ENCODE data around the gene CAPG.

Gene CAPG

DNA sequence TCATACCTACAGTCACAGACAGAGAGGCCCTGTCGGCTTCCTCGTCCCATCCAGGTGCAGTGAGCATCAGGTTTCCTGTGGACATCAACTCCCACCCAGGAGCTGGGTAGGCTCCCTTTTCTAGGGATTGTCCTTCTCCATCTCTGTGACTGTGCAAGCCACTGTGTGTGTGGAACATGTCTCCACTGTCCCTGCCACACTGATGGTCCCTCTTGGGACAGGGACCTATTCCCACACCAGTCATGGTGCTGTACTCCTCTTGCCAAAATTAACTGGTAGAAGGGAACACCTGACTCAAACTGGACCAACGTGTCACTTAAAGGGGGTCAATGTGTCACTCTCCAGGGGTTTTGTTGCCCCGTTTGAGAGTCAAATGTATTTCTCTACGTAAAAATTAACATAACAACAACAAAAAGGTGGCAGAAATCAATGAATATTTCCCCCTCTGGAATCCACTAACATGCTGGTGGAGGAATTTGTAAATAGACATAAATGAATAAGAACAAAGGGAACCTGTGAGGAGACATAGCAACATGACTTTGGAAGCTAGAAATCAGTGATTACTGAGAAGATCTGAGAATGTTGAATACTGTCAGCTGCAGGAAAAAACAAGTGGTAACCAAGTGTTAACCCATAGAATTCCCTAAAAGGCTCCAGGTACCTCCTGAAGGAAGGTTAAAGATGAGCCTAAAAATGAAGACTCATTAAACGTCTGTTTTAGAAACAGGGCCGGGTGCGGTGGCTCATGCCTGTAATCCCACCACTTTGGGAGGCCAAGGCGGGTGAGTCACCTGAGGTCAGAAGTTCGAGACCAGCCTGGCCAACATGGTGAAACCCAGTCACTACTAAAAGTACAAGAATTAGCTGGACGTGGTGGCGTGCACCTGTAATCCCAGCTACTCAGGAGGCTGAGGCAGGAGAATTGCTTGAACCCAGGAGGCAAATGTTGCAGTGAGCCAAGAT, 48.7 kb upstream of the CAPG start:
- H3K36me3 ChIP-seq (ENCODE audit: control insufficient read depth in 2 of 2, insufficient read depth in 1 of 2, low read length in 2 of 2) = no peaks in the 10 kb centered on the region
- H3K27ac ChIP-seq (ENCODE audit: extremely low read depth, low read depth, low read length) = no peak overlapping the region
- H3K4me3 ChIP-seq (ENCODE audit: low read depth, low read length) = no peak overlapping the region
- CTCF ChIA-PET = interaction anchor here (0.6 to 0.7 kb wide), 2 partner anchors 11 to 51 kb away, joined by 3 read pairs; no protein-coding TSS in a partner anchor
- H3K4me1 ChIP-seq (ENCODE audit: control insufficient read depth, insufficient read depth, low read length) = no peaks in the 10 kb centered on the region
- no peaks in the 10 kb centered on the region for H3K9me3 ChIP-seq (ENCODE audit: control insufficient read depth, insufficient read depth, low read depth, low read length)
- TF ChIP-seq, protein P1, sequence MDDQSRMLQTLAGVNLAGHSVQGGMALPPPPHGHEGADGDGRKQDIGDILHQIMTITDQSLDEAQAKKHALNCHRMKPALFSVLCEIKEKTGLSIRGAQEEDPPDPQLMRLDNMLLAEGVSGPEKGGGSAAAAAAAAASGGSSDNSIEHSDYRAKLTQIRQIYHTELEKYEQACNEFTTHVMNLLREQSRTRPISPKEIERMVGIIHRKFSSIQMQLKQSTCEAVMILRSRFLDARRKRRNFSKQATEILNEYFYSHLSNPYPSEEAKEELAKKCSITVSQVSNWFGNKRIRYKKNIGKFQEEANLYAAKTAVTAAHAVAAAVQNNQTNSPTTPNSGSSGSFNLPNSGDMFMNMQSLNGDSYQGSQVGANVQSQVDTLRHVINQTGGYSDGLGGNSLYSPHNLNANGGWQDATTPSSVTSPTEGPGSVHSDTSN (CRISPR knock-in tag; IDR thresholded peaks at IDR 0.05) = no peak
- TF ChIP-seq ZNF600 (tag by site-specific recombination; IDR thresholded peaks at IDR 0.05) = no peak
- TF ChIP-seq KLF16 (tag by site-specific recombination; IDR thresholded peaks at IDR 0.05) = no peak
- TF ChIP-seq, protein P2, sequence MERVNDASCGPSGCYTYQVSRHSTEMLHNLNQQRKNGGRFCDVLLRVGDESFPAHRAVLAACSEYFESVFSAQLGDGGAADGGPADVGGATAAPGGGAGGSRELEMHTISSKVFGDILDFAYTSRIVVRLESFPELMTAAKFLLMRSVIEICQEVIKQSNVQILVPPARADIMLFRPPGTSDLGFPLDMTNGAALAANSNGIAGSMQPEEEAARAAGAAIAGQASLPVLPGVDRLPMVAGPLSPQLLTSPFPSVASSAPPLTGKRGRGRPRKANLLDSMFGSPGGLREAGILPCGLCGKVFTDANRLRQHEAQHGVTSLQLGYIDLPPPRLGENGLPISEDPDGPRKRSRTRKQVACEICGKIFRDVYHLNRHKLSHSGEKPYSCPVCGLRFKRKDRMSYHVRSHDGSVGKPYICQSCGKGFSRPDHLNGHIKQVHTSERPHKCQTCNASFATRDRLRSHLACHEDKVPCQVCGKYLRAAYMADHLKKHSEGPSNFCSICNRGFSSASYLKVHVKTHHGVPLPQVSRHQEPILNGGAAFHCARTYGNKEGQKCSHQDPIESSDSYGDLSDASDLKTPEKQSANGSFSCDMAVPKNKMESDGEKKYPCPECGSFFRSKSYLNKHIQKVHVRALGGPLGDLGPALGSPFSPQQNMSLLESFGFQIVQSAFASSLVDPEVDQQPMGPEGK (tag by site-specific recombination; IDR thresholded peaks at IDR 0.05) = no peak
- TF ChIP-seq ZBTB48 (tag by site-specific recombination; IDR thresholded peaks at IDR 0.05) = no peak
- no peak for TF ChIP-seq FEZF1 (tag by site-specific recombination; IDR thresholded peaks at IDR 0.05)
- TF ChIP-seq ZNF596 (tag by site-specific recombination; IDR thresholded peaks at IDR 0.05) = no peak
- TF ChIP-seq ZNF19 (tag by site-specific recombination; IDR thresholded peaks at IDR 0.05; ENCODE audit: low read depth) = no peak
- TF ChIP-seq, protein P3, sequence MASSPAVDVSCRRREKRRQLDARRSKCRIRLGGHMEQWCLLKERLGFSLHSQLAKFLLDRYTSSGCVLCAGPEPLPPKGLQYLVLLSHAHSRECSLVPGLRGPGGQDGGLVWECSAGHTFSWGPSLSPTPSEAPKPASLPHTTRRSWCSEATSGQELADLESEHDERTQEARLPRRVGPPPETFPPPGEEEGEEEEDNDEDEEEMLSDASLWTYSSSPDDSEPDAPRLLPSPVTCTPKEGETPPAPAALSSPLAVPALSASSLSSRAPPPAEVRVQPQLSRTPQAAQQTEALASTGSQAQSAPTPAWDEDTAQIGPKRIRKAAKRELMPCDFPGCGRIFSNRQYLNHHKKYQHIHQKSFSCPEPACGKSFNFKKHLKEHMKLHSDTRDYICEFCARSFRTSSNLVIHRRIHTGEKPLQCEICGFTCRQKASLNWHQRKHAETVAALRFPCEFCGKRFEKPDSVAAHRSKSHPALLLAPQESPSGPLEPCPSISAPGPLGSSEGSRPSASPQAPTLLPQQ (tag by site-specific recombination; IDR thresholded peaks at IDR 0.05) = no peak
- TF ChIP-seq ZNF785 (tag by site-specific recombination; IDR thresholded peaks at IDR 0.05) = no peak
- TF ChIP-seq ZNF549 (tag by site-specific recombination; IDR thresholded peaks at IDR 0.05) = no peak
- no peak for TF ChIP-seq ZNF341 (tag by site-specific recombination; IDR thresholded peaks at IDR 0.05; ENCODE audit: low read depth)
- TF ChIP-seq ZNF175 (tag by site-specific recombination; IDR thresholded peaks at IDR 0.05) = no peak
- POLR2A ChIA-PET = interaction anchor here (0.5 to 1.4 kb wide), 2 partner anchors 12 to 80 kb away, joined by 3 to 8 read pairs; partner anchors contain the start of gene MAT2A

DNA sequence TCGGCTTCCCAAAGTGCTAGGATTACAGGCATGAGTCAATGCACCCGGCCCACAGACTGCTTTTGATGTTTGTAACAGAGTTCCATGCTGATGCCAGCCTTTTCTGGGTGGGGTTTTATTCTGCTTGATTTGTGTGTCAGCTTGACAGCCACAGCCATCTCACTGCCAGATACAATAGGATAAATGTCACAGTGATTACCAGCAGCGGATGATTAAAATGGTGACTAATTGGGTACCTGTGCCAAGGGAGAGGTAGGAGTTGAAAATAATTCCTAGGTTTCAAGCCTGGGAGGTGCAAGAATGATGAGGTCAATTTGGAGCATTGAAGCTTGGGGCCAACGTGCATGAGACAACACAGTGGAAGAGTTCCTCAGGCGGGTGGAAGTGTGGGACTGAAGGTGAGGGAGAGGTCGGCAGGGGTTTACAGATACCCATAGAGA, 47.7 kb upstream of the CAPG start:
- ChIA-PET CTCF (no interaction called here), POLR2A (interaction anchor here (0.5 to 1.4 kb wide), 2 partner anchors 13 to 81 kb away, joined by 3 to 8 read pairs; partner anchors contain the start of gene MAT2A)
- no peaks in the 10 kb centered on the region for H3K4me1 ChIP-seq (ENCODE audit: control insufficient read depth, insufficient read depth, low read length)
- H3K36me3 ChIP-seq (ENCODE audit: control insufficient read depth in 2 of 2, insufficient read depth in 1 of 2, low read length in 2 of 2) = no peaks in the 10 kb centered on the region
- no peaks in the 10 kb centered on the region for H3K9me3 ChIP-seq (ENCODE audit: control insufficient read depth, insufficient read depth, low read depth, low read length)
- TF ChIP-seq ZNF211 (tag by site-specific recombination; IDR thresholded peaks at IDR 0.05; ENCODE audit: low read depth) (no peak), SP7 (tag by site-specific recombination; IDR thresholded peaks at IDR 0.05) (peak; percentile 65), ZFHX2 (tag by site-specific recombination; conservative IDR thresholded peaks at IDR 0.05) (0 out of 2 replicates have a peak, but pooled peaks have one; percentile 7)
- H3K4me3 ChIP-seq (ENCODE audit: low read depth, low read length) = no peak overlapping the region
- no peak overlapping the region for H3K27ac ChIP-seq (ENCODE audit: extremely low read depth, low read depth, low read length)

Measured in HEK293 (cell line).